ACC112 (cell line): ENCODE results near the gene CCT4.
A peak's percentile ranks its signal among the peaks of the same experiment; 100 is the strongest.
"Not testable (repeated sequence)": the region's sequence is repeated elsewhere in the genome, so short reads cannot be mapped to it uniquely, and the experiment has no call there.

Experiments used
- H2AFZ ChIP-seq: fragments of 200-600 bp; sonication (generic); one replicate; pipeline ENCODE4 v1.6.0; 2017; ENCODE audit warnings: antibody characterized with exemption, low read length; ENCODE audit not compliant: unreplicated experiment
- H3K27ac ChIP-seq: fragments of 200-600 bp; sonication (generic); 2 replicates; pipeline ENCODE4 v1.5.1; 2014; ENCODE audit warnings: low read depth, mild to moderate bottlenecking, antibody characterized with exemption, low read length, moderate library complexity
- H3K27me3 ChIP-seq: fragments of 200-600 bp; sonication (generic); 2 replicates; pipeline ENCODE4 v1.6.1; 2014; ENCODE audit warnings: mild to moderate bottlenecking, antibody characterized with exemption, low read length, moderate library complexity, mixed read lengths; ENCODE audit not compliant: insufficient read depth
- H3K36me3 ChIP-seq: fragments of 200-600 bp; sonication (generic); 2 replicates; pipeline ENCODE4 v1.6.1; 2016; ENCODE audit warnings: mild to moderate bottlenecking, antibody characterized with exemption, low read length, moderate library complexity, mixed read lengths; ENCODE audit not compliant: insufficient read depth
- H3K4me1 ChIP-seq: fragments of 200-600 bp; sonication (generic); one replicate; pipeline ENCODE4 v1.6.1; 2016; ENCODE audit warnings: low read length, mixed read lengths; ENCODE audit not compliant: insufficient read depth, unreplicated experiment, control insufficient read depth
- H3K4me3 ChIP-seq: fragments of 200-600 bp; sonication (generic); 2 replicates; pipeline ENCODE4 v1.5.1; 2014; ENCODE audit warnings: mild to moderate bottlenecking, low read depth, low read length
- H3K79me2 ChIP-seq: fragments of 200-600 bp; sonication (generic); one replicate; pipeline ENCODE4 v1.6.0; 2016; ENCODE audit warnings: low read length; ENCODE audit not compliant: control insufficient read depth, unreplicated experiment, insufficient read depth

Gene CCT4

DNA sequence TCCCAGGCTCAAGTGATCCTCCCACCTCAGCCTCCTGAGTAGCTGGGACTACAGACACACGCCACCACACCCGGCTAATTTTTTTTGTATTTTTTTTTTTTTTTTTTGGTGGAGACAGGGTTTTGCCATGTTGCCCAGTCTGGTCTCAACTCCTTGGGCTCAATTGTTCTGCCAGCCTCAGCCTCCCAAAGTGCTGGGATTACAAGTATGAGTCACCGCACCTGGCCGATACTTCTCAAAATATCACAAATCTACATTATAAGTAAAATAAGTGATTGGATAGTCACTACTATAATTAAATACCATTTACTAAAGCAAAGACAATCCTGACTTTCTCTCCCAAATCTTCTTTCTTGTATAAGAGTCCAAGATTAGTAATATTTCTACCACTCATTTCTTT lies 9.1 kb downstream of the CCT4 start:
- not testable (repeated sequence) for H3K4me3 ChIP-seq, H2AFZ ChIP-seq, H3K27ac ChIP-seq, H3K4me1 ChIP-seq, H3K27me3 ChIP-seq
- Histone ChIP-seq H3K79me2 (peaks cover 34% of the 10 kb centered on the region), H3K36me3 (peaks cover 59% of the 10 kb centered on the region)

DNA sequence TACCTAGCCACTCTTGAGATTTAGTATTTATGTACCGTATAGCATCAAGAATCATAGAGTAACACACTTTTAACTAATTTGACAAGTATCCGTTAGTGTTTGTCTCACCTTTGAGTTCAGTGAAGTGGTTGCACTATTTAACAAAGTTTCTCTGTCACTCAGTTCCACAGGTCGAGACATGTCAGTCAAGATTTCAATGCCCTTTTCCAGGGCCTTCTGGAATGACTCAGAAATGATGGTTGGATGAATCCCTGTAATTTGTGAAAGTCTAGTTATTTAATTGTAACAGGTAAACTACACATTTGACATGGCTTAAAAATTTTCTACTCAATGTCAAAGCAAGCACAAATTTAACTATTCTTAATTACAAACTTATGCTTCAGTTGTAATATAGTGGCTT lies 9.7 kb downstream of the CCT4 start:
- Histone ChIP-seq H2AFZ (no peak overlapping the region), H3K36me3 (peaks cover 57% of the 10 kb centered on the region), H3K27me3 (no peaks in the 10 kb centered on the region), H3K4me1 (no peaks in the 10 kb centered on the region), H3K4me3 (no peak overlapping the region), H3K79me2 (peaks cover 32% of the 10 kb centered on the region), H3K27ac (no peak overlapping the region)

DNA sequence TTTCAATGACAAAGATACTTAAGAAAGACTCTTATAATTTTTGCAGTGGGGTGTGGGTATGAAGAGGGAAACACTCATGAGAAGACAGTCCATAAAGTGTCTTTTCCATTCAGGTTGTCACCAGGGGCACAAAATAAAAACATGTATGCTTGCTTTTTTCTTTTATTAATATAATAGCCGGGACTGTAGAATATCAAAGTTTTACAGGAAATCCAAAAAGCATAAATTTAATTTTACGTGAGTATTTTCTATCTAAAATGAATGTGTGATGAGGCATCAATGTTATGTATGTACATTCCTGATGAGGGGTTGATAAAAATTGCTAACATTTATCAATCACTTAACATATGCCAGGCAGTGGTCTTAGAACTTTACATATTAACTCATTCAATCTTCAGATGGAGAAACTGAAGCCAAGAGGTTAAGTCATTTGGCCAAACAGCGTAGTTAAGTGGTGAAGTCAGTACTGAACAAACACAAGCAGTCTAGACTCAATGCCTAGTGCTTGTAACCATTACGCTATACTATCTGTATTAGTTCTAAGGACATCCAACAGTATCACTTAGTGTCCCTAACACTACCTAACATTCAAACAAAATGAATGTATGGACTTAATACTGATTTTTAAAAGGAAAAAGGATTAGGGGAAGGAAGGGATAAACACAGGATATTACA lies 10.7 kb downstream of the CCT4 start:
- H3K36me3 ChIP-seq = peaks cover 57% of the 10 kb centered on the region

DNA sequence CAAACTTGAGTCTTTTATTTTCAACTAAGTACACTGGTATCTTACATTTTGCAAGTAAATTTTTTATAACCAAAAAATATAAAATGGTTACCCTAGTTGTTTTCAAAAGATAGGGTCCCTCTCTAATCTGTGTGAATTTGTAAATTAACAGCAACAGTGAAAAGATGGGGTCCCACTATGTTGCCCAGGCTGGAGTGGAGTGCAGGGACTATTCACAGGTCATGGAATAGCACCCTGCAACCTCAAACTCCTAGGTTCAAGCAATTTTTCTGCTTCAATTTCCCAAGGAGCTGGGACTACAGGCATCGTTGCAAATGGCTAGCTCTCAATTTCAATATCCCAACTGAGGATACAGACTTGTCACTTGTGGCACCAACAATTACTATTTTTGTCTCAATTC lies 12.1 kb downstream of the CCT4 start:
- H3K4me3 ChIP-seq = no peak overlapping the region
- H3K27me3 ChIP-seq = no peaks in the 10 kb centered on the region
- no peak overlapping the region for H3K27ac ChIP-seq
- H2AFZ ChIP-seq = no peak overlapping the region
- H3K79me2 ChIP-seq = peaks cover 31% of the 10 kb centered on the region
- peaks cover 59% of the 10 kb centered on the region for H3K36me3 ChIP-seq
- no peaks in the 10 kb centered on the region for H3K4me1 ChIP-seq

More for the DNA sequence above, 10.7 kb downstream of the CCT4 start:
- H3K27ac ChIP-seq = no peak overlapping the region
- H3K4me3 ChIP-seq = no peak overlapping the region
- no peak overlapping the region for H2AFZ ChIP-seq
- H3K4me1 ChIP-seq = no peaks in the 10 kb centered on the region
- no peaks in the 10 kb centered on the region for H3K27me3 ChIP-seq
- peaks cover 33% of the 10 kb centered on the region for H3K79me2 ChIP-seq

DNA sequence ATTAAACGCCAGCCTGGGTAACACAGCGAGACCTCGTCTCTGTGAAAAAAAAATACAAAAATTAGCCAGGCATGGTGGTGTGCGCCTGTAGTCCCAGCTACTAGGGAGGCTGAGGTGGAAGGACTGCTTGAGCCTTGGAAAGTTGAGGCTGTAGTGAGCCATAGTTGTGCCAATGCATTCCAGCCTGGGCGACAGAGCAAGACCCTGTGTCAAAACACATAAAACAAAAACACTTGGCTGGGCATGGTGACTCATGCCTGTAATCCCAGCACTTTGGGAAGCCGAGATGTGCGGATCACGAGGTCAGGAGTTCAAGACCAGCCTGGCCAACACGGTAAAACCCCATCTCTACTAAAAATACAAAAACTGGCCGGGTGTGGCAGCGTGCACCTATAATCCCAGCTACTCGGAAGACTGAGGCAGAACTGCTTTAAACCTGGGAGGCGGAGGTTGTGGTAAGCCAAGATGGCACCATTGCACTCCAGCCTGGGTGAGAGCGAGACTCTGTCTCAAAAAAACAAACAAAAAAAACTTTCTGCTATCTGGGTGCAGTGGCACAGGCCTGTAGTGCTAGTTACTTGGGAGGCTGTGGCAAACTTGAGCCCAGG lies 21.9 kb downstream of the CCT4 start:
- H3K4me3 ChIP-seq, H3K27ac ChIP-seq, H3K79me2 ChIP-seq, H2AFZ ChIP-seq, H3K4me1 ChIP-seq, H3K27me3 ChIP-seq: not testable (repeated sequence)
- peaks cover 45% of the 10 kb centered on the region for H3K36me3 ChIP-seq

DNA sequence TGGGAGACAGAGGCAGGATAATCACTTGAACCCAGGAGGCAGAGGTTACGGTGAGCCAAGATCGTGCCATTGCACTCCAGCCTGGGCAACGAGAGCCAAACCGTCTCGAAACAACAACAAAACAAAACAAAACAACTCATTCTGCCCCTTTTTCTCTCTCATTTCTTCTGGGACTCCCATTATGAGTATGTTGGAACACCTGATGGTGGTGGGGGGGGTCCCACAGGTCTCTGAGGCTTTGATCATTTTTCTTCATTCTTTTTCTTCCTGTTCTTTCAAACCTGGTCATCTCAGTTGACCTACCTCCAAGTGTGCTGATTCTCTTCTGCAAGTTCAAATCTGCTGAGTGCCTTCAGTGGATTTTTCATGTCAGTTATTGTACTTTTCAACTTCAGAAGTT lies 26.4 kb downstream of the CCT4 start:
- Histone ChIP-seq H3K4me1 (no peaks in the 10 kb centered on the region), H3K36me3 (peaks cover 22% of the 10 kb centered on the region), H3K79me2 (no peaks in the 10 kb centered on the region), H2AFZ (no peak overlapping the region), H3K27me3 (no peaks in the 10 kb centered on the region), H3K4me3 (no peak overlapping the region), H3K27ac (no peak overlapping the region)

DNA sequence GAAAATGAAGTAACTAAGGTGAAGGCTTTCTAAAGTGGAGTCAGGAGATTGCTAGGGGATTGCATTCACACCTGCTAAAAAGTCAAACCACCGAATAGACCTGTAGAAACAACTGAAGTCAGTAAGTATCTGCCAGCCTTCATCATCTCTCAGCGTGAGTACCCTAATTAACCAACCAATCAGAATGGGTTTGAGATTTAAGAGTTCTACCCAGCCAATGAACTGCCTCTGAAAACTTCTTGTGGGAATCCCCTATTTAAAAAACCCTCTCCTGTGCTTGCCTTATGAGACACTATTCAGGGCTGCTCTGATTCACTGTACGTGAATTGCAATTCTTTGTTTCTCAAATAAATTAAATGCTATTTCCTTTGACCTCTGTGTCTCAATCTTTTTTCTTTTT lies 31.2 kb downstream of the CCT4 start:
- Histone ChIP-seq H3K27me3 (no peaks in the 10 kb centered on the region), H2AFZ (no peak overlapping the region), H3K36me3 (no peaks in the 10 kb centered on the region; the same call in 1 of the 2 replicates), H3K79me2 (no peaks in the 10 kb centered on the region), H3K4me1 (no peaks in the 10 kb centered on the region), H3K4me3 (no peak overlapping the region), H3K27ac (no peak overlapping the region)

DNA sequence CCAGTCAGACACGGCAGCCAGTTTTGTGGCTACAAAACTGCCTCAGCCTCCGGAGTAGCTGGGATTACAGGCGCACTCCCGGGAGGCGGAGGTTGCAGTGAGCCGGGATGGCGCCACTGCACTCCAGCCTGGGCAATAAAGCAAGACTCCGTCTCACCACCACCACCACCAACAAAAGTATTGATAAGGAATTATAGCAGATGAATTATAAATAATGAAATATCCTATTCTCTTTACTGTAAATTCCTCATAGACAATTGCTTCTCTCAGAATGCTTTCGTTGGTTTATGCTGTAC lies 33.2 kb downstream of the CCT4 start:
- no peak overlapping the region for H3K27ac ChIP-seq
- no peaks in the 10 kb centered on the region for H3K4me1 ChIP-seq
- H3K36me3 ChIP-seq = no peaks in the 10 kb centered on the region
- no peaks in the 10 kb centered on the region for H3K79me2 ChIP-seq
- peak overlapping the region; percentile 99 for H2AFZ ChIP-seq
- H3K4me3 ChIP-seq = peak overlapping the region; percentile 85
- no peaks in the 10 kb centered on the region for H3K27me3 ChIP-seq

DNA sequence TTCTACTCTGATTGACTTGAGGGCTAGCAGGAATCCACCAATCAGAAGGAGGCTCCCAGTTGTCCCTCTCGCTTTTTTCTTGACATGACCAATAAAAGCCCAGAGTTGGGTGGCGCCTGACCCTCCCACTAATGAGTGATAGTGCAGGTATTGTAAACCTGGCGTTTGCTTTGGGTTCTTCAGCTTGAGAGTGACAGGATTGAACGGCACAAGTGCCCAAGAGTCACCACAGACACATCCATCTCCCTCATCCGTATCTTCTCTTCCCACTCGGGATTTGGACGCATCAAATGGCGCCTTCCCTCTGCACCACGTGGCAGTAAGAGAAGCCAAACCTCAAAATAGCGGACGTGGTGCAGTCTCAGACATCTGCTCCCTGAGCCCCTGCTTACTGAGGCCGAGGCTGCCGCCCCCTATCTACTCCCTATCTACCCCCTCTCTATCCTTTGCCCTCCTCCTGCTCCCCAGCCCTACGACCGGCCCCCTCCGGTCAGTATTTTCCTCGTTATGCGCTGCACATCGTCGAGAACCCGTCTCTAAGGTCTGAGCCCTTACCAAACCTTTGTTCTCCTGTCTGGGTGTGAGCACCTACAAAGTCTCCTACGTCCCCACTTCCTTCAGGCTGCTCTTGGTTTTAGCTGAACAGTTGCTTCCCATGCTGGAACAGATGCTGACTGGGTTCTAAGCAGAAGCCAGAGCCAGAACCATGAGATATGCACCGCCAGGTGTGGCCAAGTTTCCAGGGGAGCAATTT lies 33.7 kb downstream of the CCT4 start:
- Histone ChIP-seq H2AFZ (peak overlapping the region; percentile 99), H3K79me2 (no peaks in the 10 kb centered on the region), H3K27ac (peak overlapping the region; percentile 71), H3K4me1 (no peaks in the 10 kb centered on the region), H3K36me3 (no peaks in the 10 kb centered on the region), H3K4me3 (peak overlapping the region; percentile 85), H3K27me3 (no peaks in the 10 kb centered on the region)

DNA sequence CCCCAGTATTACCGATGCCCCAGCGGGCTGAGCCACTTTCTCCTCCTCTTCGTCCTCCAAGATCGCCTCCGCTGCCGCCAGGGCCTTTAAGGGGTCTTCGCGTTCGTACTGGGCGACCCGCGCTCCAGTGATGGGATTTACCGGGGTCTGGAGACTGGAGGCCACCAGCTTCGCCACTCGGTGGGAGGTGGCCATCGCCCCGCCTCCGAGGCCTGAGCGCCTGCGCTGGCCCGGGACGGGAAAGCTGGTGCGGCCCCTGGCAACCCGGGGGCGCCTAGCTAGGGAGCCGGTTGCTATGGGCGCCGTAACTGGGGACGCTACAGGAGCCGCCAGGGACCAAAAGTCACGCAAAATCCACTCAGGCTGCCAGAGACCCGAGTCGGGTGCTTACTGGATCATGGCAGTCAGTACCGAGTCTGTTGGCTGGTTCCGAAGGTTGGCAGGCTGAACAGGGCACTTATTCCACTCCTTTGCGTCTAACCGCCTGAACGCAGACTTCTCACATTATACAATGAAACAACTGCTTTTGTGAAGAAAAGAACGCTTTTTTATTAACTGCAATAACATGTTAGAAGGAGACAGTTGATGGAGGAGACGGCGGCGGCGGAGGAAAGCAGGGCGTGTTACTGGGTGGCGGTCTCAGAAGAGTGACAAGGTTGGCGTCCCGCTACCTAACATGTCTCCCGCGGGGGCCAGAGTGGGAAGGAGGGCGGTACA lies 34.5 kb downstream of the CCT4 start, which contains the start of gene FAM161A:
TSS of gene FAM161A (minus strand) at position 214 of the 717 bp plus-strand sequence. CDS start at position 195, 19 bp downstream.
- H3K27ac ChIP-seq = peak within 1 kb of the TSS; percentile 71
- peak within 1 kb of the TSS; percentile 85 for H3K4me3 ChIP-seq
- H3K27me3 ChIP-seq = no peaks in the 10 kb centered on the region
- H2AFZ ChIP-seq = peak within 1 kb of the TSS; percentile 99
- H3K79me2 ChIP-seq = no peaks in the 10 kb centered on the region
- H3K36me3 ChIP-seq = no peaks in the 10 kb centered on the region
- H3K4me1 ChIP-seq = no peaks in the 10 kb centered on the region
